Measurements from ENCODE around the gene CACNG5. TPM values are rescaled to one million over a fixed set of nuclear protein-coding genes. Genes with fewer than 3 reads are reported as not detected.

The CACNG5 gene
- total RNA-seq, 4 donors from 2014 or later = not detected

DNA sequence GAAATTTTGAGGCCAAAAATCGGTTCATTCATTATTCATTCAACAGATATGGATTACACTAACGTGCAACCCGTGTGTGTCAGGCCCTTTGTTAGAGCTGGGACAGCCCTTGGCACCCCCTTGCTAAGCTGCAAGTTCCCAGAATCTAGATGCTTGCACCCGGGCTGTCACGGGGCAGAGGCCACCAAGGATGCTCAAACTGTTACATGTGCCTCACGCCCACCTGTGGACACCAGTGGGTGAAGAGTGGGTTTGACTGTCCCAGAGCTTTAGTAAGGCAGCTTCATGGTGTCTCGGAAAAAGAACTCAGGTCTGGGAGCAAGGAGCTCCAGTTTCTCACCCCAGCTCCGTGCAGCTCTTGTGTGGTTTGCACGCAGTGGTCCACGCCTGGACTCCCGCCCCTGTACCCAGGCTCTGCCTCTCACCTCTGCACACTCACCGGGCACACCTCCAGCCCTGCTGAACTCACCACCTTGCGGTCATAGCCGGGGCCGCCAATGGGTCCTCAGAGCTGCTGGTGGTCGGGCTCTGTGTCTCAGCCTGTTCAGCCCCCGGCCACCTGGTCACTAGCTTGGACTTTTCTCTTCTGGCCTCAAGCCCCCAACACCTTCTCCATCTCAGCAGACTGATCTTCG, 75.9 kb downstream of the CACNG5 start:
- Histone ChIP-seq H3K9me3 (no peaks in the 10 kb centered on the region), H3K4me3 (no peak overlapping the region), H3K27me3 (peaks cover 0 to 14% (median 0%) of the 10 kb centered on the region in 4 donors), H3K36me3 (no peaks in the 10 kb centered on the region), H3K4me1 (peaks cover 0 to under 1% (median 0%) of the 10 kb centered on the region in 3 donors), H3K27ac (no peak overlapping the region)
- intact Hi-C loops (cut with DNase I) = no loop called here
- WGBS, 2 donors = 83 to 89% methylated on average over 15 of the region's 18 CpGs
- DNase-seq = no peak
- no peak for TF ChIP-seq POLR2A (IDR thresholded peaks at IDR 0.05)
- TF ChIP-seq, protein P1, sequence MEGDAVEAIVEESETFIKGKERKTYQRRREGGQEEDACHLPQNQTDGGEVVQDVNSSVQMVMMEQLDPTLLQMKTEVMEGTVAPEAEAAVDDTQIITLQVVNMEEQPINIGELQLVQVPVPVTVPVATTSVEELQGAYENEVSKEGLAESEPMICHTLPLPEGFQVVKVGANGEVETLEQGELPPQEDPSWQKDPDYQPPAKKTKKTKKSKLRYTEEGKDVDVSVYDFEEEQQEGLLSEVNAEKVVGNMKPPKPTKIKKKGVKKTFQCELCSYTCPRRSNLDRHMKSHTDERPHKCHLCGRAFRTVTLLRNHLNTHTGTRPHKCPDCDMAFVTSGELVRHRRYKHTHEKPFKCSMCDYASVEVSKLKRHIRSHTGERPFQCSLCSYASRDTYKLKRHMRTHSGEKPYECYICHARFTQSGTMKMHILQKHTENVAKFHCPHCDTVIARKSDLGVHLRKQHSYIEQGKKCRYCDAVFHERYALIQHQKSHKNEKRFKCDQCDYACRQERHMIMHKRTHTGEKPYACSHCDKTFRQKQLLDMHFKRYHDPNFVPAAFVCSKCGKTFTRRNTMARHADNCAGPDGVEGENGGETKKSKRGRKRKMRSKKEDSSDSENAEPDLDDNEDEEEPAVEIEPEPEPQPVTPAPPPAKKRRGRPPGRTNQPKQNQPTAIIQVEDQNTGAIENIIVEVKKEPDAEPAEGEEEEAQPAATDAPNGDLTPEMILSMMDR (IDR thresholded peaks at IDR 0.05) = no peak

DNA sequence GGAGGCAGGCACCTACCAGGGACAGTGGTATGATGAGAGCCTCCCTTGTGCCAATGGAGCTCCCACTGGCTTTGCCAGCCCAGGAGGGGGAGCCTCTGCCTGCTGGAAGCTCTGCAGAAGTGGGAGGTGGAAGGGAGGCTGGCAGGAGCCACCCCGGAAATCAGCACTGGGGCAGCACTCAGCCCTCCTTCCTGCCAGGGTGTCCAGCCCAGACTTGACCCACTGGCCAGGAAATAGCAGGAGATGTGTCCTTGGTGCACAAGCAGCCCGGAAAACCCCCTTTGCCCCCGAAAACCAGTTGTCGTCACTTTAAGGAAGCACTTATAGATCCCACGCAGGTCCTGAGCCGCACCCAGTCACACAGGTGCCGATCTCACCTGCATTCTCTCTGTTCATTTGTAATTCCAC, 80.3 kb downstream of the CACNG5 start:
- DNase-seq = no peak
- TF ChIP-seq, protein P1 (IDR thresholded peaks at IDR 0.05) = peak in 4 of 6 experiments; percentile 8 to 56 (median 45)
- no peak for TF ChIP-seq POLR2A (IDR thresholded peaks at IDR 0.05)
- Histone ChIP-seq H3K4me3 (peak overlapping the region in 2 of 4 donors; percentile 23 to 47), H3K9me3 (no peaks in the 10 kb centered on the region), H3K36me3 (no peaks in the 10 kb centered on the region), H3K27me3 (peaks cover 0 to 28% (median 0%) of the 10 kb centered on the region in 4 donors), H3K4me1 (no peaks in the 10 kb centered on the region), H3K27ac (no peak overlapping the region)
- intact Hi-C loops (cut with DNase I) = no loop called here
- WGBS, 2 donors = 30 to 45% methylated on average over 6 to 7 of the region's 7 CpGs

DNA sequence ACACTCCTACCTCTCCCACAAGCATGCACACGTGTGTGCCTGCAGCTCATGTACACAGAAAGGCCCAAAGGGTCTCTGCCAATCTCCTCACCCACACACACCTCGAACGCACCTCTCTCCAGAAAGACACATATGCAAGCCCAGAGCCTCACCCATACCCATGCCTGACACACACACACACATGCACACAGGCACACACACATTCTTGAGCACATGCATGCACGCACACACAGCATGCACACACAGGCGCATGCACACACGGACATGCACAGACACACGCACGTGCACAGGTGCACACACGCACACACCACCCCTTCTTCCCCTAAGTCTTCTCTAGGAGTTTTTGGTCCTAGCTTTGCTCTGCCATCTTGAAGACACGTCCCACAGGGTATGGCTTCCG, 80.9 kb downstream of the CACNG5 start:
- 85 to 87% methylated on average over 7 to 11 of the region's 11 CpGs for WGBS, 2 donors
- intact Hi-C loops (cut with DNase I) = no loop called here
- no peaks in the 10 kb centered on the region for H3K9me3 ChIP-seq

DNA sequence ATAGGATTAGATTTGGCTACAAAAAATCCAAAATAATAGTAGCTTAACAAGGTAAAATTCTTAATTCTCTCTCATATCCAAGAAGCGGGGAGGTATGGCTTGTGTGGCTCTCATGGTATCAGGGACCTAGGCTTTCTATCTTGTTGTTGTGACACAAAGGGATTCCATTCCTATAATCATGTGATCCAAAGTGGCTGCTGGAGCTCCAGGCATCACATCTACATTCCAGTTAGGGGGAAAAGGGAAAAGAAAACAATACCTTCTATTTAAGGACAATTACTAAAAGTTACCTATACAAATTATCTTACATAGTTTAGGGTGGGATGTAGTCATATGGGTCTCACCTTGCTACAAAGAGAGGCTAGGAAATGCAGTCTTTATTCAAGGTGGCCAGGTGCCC, 82.0 kb downstream of the CACNG5 start:
- Histone ChIP-seq H3K4me3 (no peak overlapping the region), H3K4me1 (no peaks in the 10 kb centered on the region), H3K36me3 (no peaks in the 10 kb centered on the region), H3K9me3 (no peaks in the 10 kb centered on the region), H3K27ac (no peak overlapping the region), H3K27me3 (peaks cover 0 to 28% (median 0%) of the 10 kb centered on the region in 4 donors)
- DNase-seq = no peak
- WGBS, 2 donors = 100% methylated on average over 1 of the region's 1 CpG
- TF ChIP-seq POLR2A (IDR thresholded peaks at IDR 0.05) = no peak
- TF ChIP-seq, protein P1 (IDR thresholded peaks at IDR 0.05) = no peak
- intact Hi-C loops (cut with DNase I) = no loop called here

More for the DNA sequence above, 80.9 kb downstream of the CACNG5 start:
- H3K27ac ChIP-seq = no peak overlapping the region
- H3K27me3 ChIP-seq = peaks cover 0 to 28% (median 0%) of the 10 kb centered on the region in 4 donors
- no peak overlapping the region for H3K4me3 ChIP-seq
- H3K36me3 ChIP-seq = no peaks in the 10 kb centered on the region
- no peaks in the 10 kb centered on the region for H3K4me1 ChIP-seq
- TF ChIP-seq, protein P1 (IDR thresholded peaks at IDR 0.05) = no peak
- no peak for TF ChIP-seq POLR2A (IDR thresholded peaks at IDR 0.05)
- DNase-seq = no peak

DNA sequence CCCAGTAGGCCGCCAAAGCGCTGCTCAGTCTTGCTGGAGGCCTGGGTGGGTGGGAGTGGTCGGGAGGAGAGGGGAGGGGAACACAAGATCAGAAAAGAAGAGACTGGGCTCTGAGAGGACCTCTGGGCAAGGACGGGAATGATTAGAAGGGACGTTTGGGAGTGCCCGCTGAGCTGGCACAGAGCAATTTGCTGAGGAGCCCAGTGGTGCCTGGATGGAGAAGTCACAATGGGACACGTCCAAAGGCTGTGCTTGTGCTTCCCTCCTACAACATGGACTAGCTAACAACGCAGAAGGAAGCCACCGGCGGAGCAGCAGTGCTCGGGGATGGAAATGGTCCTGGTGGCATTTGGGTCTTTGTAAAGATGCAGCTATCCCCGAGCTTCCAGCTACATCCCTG, 84.0 kb downstream of the CACNG5 start:
- no peaks in the 10 kb centered on the region for H3K36me3 ChIP-seq
- TF ChIP-seq POLR2A (IDR thresholded peaks at IDR 0.05) = no peak
- TF ChIP-seq, protein P1 (IDR thresholded peaks at IDR 0.05) = no peak
- WGBS, 2 donors = 84 to 86% methylated on average over 11 of the region's 12 CpGs
- no peak overlapping the region for H3K4me3 ChIP-seq
- H3K27me3 ChIP-seq = peaks cover 0 to 26% (median 0%) of the 10 kb centered on the region in 4 donors
- H3K27ac ChIP-seq = no peak overlapping the region
- intact Hi-C loops (cut with DNase I) = no loop called here
- H3K4me1 ChIP-seq = no peaks in the 10 kb centered on the region
- no peaks in the 10 kb centered on the region for H3K9me3 ChIP-seq
- no peak for DNase-seq
